ENCODE results near the gene CLRN3.

GRCh38 chr10:127908106-127908958 is 15.6 kb upstream of the CLRN3 start:
- no peak for TF ChIP-seq PPARA (CRISPR knock-in tag; IDR thresholded peaks at IDR 0.05; ENCODE audit: borderline replicate concordance)
- no peak for TF ChIP-seq CREB5 (CRISPR knock-in tag; IDR thresholded peaks at IDR 0.05; ENCODE audit: low read depth)
- TF ChIP-seq TOX (CRISPR knock-in tag; IDR thresholded peaks at IDR 0.05; ENCODE audit: borderline replicate concordance): no peak
- no peak for TF ChIP-seq ESRRG (CRISPR knock-in tag; IDR thresholded peaks at IDR 0.05)
- no peak for TF ChIP-seq TSHZ2 (CRISPR knock-in tag; IDR thresholded peaks at IDR 0.05)
